Measurements from ENCODE around the gene ZDHHC1.

Gene ZDHHC1

DNA sequence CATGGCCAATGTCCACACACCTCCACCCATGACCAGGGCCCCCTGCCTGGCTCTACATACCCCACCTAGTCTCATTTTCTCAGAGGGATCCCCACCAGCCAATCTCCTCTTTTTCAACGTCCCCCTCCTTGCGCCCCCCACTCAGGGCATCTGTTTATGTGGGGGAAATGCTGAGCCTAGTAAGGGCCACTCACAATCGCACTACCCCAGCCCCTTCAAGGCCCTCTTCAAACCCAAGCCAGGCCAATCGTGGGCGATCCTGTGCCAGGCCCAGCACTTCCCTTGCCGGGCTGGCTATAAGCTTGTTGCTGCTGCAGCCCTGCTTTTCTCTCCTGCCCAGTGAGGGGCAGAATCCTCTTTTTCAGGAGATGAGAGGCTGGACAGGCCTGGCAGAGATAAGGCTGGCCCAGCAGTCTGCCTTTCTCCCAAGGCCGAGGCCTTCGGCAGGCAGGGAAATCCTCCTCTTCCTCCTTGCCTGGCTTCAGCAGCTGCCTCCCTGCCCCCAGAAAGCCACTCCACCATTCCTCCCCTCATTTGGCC lies 30.8 kb upstream of the ZDHHC1 start:
- no peak for FAIRE-seq

DNA sequence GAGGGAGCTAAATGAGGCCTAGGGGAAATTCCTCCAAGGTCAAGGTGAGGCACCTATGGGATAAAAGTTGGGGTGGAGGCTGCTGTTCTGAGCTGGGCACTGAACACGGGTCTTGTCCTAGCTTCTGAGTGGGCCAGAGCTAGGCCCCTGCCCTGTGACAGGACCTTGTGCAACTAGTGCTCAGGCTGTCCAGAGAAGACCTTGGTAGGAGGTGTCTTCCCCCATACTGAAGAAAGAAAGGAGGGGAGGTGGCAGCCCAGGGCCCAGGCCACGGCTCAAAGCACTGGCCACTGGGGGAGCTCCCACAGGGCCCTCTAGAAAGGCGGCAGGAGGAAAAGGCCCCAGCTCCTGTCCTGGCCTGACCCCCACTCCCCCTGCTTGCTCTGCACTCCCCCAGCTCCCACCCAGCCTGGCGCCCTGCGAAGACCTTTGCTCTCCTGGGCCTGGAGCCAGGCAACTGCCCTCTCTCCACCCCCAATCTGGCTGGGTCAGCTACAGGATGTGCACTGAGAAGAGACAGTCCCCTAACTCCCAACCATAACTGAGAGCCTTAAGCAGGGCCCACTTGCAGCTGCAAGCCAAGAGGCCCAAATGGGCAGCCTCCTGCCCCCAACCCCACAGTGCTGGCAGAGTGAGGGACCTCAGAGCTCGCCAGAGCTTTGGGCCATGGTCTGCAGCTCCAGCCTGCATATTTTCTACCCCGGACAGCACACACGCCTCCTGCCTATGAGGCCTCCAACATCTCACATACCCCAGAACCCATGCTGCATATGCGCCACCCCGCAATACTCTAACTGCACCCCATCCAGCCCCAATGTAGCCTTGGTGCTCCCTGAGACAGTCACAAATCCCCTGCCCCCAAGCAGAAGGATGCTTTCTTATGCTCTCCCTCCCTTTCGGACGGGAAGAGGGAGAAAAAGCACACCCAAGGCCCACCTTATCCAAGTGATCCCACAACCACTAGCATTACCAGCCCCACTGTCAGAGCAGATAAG lies 29.9 kb upstream of the ZDHHC1 start:
- no peak for FAIRE-seq

- no peak for FAIRE-seq
These were observed 29.2 kb upstream of the ZDHHC1 start for GRCh38 chr16:67445441-67445912.

DNA sequence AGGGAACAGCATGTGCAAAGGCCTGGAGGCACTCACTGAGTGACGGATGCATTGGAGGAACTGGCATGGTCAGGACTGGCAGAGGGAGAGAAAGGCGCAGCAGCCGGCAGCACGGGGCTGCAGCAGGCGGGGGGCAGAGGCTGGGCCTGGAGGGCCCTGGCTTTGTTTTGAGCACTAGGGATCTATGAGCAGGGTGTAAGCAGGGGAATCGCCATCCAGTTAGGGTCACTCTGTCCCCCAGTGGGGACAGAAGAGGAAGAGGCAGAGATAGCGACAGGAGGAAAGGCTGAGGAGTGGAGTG lies 28.8 kb upstream of the ZDHHC1 start:
- no peak for FAIRE-seq

- FAIRE-seq: no peak
These were observed 28.2 kb upstream of the ZDHHC1 start for GRCh38 chr16:67444259-67445125.

DNA sequence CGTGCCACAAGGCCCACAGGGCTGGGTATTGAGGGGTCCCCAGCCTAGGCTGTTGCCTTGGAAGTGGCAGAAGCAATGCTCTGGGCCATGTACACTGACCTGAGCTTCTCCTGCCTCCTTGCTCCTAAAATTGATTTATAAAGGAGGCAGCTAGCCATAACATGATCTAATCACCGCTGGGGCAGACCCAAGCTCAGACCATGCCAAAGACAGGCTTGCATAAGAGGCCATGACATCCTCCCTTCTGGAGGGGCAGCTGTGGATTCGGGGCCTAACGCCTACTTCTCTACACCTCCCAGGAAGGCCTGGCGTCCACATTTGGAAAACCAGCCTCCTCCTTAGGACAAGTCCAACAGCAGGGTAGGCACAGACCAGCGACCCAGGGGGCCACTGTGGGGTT lies 27.0 kb upstream of the ZDHHC1 start:
- FAIRE-seq: no peak

DNA sequence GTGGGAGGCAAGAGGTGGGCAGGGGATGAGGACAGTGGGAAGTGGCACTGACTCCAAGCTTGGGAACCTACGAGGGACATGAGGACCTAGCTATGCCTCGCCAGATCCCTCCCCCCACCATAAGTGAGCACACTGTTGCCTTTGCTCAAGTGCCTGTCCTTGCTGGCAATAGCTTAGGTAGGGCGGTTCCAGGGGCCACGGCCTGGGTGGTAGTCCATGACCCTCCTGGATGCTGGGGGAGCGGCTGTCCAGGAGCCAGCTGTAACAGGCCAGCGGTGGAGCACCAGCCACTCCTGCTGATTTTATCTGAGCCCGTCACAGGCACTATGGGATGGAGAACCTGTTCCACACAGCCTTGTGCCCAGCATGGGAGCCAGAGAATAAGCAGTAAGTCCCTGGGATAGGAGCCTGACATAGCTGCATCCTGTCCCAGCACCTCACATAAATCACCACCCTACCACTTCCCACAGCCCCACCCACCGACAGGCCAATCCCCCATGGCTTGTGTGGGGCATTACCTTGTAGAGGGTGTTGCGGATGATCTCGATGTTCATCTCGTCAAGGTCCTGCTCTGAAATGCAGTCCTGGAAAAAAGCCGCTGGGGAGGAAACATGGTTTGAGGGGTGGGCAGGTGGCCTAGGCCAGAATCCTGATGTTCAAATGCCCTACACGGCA lies 26.4 kb upstream of the ZDHHC1 start:
- FAIRE-seq: no peak

DNA sequence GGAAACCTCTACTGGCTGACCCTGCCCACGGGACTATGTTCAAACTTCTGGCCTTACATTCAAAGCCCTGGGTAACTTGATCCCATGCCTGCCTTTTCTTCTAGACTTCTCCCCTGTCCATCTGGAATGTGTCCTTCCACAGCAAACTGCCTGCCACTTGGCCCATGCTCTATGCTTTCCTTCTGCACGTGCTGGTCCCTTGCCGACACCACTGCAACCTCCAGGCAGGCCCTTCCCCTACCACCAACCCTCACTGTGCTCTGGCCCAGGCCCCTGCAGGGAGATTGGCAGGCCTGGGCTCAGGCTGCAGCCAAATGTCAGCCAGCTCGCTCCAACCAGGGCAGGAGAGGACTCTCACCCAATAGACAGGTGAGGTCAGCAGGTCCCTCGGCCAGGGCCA lies 25.6 kb upstream of the ZDHHC1 start:
- FAIRE-seq: no peak

- no peak for FAIRE-seq
These were observed 25.0 kb upstream of the ZDHHC1 start for GRCh38 chr16:67441271-67441753.

DNA sequence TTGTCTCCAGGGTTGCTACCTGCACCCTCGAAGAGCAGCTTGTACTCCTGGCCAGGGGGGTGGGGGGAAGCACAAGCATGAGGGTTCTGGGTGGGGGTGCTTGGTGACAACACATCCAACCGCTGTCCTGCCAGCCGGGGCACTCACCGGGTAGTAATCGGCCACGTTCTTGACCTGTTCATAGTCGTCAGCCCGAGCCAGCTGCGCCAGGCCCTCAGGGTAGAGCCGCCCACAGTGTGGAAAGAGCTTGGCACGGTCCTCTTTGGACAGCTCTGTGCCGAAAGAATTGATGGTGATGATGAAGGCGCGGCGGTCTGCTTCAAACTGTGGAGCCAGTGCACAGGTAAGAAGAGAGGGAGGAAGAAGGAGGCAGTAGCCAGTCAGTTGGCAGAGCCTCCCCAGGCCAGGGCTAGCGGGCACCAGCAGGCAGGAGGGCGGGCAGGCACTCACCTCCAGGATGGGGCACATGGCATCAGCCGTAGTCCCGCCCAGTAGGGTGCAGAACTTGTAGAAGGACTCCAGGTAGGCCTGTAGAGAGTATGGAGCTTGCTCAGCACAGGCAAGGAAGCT lies 22.6 kb upstream of the ZDHHC1 start:
- FAIRE-seq: no peak

DNA sequence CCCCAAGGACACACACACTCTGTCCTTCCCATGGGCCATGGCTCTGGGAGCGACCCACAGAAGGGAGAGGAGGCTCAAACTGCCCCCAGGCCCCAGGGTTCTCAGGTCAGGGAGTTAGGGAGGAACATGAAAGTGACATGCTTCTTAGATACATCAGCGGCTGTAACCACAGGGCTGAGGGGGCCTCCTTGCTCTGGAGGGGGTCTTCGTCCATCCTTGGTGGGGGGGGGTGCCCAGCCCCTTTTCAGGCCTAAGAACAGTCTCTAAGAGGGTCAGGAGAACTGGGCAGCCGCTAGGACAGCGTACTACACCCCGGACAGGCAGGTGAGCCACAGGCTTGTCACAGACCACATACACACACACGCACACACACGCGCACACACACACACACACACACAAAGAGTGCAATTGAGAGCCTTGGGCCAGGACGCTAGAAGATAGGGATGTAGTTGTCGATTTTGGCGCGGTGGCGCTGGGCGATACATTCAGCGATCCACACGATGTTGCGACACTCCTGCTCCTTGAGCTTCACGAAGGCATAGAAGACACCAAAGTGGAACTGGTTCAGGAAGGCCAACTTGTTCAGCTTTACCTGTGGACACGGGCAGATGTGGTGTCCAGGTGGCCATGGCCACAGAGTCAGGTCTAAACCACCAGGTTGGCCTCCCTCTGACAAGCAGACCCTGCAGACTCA lies 22.0 kb upstream of the ZDHHC1 start:
- FAIRE-seq: no peak

DNA sequence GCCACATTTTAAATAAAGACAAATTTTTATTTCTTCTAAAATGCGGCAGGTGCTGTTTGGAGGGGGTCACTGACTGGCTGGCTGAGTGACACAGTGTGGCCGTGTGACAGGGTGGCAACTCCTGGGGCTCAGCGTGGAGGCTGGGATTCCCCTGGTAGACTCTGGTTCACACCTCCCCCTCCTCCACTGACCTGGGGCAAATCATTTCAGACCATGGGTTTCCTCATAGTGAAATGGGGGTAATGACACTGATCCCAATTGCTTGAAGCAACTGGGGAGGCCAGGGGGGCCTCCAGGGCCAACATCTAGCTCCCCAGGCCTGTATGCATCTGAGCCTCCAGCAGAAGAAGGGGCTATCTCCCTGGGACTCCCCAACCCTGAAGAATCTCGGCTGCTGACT lies 21.2 kb upstream of the ZDHHC1 start:
- FAIRE-seq: no peak

- no peak for FAIRE-seq
These were observed 20.4 kb upstream of the ZDHHC1 start for GRCh38 chr16:67436640-67437193.

GRCh38 chr16:67435758-67436164 lies 19.5 kb upstream of the ZDHHC1 start:
- no peak for FAIRE-seq

DNA sequence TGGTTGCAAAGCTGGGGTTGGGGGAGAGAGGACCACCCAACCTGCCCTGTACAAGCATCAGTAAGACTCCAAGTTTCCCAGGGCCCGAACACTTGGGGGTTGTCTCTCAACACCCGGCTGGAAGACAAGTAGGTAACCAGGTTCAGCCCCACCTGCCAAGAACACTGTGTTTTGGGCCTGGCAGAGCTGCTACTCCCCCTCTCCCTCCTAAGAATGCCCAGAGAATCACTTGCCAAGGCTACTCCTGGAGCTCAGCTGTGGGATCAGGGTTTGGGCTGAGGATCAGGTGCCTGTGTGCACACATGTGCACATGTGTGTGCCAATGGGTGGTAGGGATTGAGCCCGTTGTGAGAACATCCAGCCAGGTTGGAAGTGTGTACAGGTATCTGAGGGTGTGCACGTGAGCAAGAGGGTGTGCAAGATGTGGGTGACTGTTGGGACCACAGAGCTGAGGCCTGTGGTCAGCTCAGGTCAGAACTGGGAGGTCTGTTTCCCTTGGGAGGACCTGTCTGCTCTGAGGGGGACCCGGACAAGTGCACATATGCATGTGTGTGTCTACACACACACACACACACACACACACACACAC lies 16.9 kb upstream of the ZDHHC1 start:
- FAIRE-seq: no peak

GRCh38 chr16:67432506-67432890 lies 16.2 kb upstream of the ZDHHC1 start:
- FAIRE-seq: no peak

- no peak for FAIRE-seq
These were observed 15.7 kb upstream of the ZDHHC1 start for GRCh38 chr16:67431775-67432505.

DNA sequence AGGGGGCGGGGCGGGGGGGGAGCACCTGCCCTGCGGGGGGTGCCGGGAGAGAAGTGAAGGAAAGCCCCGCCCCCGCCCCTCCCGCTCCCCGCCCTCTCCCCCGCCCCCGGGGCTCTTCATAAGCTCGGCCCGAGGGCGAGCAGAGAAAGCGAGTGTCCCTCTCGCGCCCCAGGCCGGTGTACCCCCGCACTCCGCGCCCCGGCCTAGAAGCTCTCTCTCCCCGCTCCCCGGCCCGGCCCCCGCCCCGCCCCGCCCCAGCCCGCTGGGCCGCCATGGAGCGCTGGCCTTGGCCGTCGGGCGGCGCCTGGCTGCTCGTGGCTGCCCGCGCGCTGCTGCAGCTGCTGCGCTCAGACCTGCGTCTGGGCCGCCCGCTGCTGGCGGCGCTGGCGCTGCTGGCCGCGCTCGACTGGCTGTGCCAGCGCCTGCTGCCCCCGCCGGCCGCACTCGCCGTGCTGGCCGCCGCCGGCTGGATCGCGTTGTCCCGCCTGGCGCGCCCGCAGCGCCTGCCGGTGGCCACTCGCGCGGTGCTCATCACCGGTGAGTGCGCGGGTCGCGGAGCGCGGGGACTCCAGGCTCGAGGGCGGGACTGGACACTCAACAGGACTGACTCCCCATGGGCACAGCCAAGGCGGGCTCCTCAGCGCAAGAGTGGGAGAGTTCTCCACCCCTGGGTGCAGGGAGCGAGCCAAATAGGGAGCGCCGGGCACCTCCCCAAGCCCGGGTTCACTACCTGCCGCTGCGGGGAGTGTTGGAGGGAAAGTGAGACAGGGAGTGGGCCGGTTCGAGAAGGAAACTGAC lies 14.9 kb upstream of the ZDHHC1 start, which contains the start of gene HSD11B2:
HSD11B2 (plus strand) TSS at position 145 of the 798 bp plus-strand sequence; CDS start at position 273, 128 bp downstream.
- no peak for FAIRE-seq

- no peak for FAIRE-seq
These were observed 14.3 kb upstream of the ZDHHC1 start for GRCh38 chr16:67430504-67430976.
